GM19328 (cell line): Measurements from ENCODE around the gene RAD9A.

Experiments
- ATAC-seq: cut with Tn5 transposase; IDR thresholded peaks from one replicate; pipeline ENCODE4 v1.9.1; 2021; ENCODE audit warnings: mild to moderate bottlenecking, moderate library complexity; ENCODE audit not compliant: unreplicated experiment

Gene RAD9A

DNA sequence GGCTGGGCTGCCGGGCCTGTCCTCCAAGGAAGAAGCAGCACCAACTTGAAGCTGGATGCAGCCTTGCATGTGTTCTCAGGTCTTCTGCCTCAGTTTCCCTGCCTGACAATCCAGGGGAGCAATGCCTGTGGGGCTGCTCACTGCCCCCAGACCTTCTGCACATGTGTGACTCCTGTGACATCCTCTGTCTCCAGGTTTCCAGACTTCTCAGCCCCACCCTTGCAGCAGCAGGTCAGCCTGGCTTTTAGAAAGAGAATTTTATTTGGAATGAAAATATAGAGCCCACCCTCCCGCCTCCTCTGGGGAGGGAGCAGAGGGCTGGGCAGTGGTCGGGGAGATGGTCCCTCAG is 46.0 kb downstream of the RAD9A start:
- no peak for ATAC-seq

DNA sequence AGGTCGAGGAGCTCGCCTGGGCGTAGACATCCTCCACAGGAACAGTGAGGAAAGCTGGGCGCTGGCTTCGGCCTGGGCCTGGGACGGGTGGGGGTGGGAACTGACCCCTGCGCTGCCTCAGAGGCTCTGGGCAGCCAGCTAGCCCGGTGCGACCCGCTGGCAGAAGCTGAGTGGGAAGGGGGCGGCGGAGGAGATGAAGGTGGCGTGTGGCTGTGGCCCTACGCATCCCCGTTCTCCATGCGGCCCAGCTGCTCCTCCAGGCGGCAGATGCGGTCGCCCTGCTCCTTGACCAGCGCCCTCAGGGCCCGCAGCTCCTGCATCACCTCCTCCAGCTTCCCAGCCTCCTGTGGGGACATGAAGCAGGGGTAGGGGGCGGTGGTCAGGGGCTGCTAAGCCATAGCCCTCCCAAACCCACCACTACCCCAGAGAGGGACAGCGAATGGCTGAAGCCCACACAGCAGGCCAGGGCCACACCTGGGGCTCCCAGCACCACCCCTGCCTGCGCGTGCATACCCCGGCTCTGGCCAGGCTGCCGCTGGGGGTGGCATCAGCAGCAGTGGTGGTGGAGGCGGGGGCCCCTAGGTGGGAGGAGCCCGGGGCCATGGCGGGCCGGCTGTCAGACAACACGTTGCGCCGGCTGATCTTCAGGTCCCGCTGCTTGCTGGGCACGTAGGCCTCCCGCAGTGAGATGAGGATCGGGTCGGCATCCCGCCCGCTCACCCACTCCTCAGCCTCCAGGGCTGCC is 46.5 kb downstream of the RAD9A start:
- no peak for ATAC-seq

DNA sequence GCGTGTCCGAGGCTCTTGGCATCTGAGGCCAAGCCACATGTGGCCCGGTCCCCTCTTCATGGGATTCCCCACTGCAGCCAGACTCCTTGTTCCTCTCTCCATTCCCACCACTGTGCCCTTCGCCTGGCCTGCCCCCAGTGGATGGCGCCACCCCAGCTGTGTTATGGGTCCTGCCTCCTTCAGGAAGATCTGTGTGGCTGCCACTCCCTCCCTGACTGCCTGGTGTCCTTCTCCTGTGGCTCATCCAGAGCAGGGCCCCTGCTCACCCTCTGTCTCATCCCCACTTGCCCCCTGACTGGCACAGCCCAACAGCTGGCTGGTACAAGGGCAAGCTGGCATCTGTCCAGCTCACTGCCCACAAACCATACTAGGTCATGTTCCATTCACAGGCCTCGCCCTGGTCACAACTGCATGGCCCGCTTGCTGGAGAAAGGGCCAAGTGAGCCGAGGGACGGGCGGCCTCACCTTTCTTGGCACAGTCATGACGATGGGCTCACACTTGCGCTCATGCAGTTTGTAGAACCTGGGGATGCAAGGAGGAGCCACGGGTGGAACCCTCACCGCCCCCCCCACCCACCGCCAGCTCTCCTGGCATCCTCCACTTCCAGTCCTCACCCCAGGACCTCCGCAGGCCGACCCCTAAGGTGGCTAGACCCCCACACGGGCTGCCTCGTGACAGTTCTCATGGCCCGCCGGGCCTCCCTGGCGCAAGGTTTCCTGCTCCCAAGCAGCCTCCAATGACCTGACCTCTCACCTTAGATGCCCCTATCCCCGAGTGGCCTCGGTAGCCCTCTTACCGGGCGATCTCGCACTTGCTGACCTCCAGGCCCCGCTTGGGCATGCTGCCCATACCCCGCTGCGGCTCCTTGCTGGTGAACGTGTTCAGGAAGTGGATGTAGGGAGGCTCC is 47.8 kb downstream of the RAD9A start:
- ATAC-seq = no peak

DNA sequence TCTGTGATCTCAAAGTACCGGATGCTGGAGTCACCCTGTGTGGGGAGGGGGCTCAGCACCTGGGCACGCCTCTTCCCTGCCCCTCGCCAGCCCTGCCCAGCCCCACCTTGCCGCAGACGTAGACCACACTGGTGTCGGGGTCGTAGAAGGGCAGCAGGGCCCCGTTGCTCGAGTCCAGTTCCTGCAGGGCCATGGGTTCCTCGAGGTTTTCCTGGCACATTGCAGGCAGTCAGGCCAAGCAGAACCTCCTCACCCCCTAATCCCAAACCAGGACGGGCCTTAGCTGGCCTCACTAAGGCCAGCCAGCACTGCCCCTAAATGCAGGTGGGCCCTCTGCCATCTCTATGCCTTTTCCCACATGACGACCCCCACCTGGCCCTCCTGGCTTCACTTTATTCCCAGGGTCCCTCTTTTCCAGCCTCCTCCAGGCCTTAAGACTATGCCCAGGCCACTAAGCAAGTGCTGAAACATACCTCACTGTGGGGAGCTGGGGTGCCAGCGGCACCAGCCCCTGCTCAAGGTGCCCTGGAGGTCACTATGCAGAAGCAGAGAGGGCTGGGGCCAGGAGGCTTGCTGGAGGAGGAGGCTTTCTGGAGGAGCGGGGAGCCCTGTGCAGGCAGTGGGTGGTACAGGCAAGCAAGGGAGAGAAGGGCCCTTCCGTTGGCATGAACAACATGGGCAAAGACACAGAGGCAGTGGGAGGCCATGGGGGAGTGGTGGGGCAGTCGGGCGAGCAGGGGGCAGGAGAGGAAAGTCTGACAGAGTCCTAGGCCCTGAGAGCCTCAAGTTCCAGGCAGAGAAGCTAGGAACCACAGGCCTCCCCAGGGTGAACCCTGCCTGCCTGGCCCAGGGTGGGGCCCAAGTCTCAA is 48.7 kb downstream of the RAD9A start:
- no peak for ATAC-seq

DNA sequence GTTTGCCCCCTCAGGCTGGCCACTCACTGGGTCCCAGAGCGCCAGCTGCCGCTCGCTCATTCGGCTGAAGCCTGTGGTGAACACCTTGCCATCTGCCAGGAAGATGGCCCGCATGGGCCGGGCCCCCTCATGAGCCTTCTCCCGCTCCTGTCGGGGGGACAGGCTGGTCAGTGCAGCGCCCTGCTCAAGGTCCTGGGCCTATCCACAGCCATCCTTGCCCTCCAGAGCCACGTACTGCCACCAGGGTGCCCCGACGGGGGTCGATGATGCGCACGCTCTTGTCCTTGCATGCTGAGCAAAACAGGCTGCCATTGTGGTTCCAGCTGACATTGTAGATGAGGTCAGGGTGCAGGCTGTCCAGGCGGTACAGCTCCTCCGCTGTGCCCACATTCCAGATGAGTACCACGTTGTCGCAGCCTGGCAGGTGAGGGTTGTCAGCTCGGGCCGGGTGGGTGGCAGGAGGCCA is 49.3 kb downstream of the RAD9A start:
- no peak for ATAC-seq

DNA sequence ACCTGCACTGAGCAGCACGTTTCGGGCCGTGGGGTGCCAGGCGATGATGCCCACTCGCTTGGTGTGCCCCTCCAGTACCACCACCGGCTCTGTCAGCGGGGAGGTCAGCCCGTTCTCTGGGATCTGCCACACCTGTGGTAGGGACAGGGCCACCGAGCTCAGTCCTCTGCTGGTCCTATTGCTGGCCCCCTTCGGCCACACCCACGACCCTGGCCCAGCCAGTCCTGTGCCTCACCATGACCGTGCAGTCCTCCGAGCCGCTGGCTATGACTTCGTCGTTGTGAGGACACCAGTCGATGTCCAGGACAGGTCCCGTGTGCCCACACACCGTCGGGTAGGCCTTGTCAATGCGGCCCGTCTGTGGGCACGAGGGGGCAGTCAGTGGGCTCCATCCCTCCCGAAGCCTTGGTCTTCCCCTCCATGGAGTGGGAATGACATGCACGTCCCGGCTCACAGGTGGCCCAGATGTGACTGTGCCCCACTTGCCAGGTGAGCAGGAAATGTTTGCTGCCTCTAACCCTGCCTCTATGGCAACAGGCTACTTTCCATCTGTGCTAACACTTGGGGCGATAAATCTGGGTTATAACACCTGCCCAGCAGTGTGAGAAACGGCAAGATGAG is 50.1 kb downstream of the RAD9A start:
- ATAC-seq = no peak

DNA sequence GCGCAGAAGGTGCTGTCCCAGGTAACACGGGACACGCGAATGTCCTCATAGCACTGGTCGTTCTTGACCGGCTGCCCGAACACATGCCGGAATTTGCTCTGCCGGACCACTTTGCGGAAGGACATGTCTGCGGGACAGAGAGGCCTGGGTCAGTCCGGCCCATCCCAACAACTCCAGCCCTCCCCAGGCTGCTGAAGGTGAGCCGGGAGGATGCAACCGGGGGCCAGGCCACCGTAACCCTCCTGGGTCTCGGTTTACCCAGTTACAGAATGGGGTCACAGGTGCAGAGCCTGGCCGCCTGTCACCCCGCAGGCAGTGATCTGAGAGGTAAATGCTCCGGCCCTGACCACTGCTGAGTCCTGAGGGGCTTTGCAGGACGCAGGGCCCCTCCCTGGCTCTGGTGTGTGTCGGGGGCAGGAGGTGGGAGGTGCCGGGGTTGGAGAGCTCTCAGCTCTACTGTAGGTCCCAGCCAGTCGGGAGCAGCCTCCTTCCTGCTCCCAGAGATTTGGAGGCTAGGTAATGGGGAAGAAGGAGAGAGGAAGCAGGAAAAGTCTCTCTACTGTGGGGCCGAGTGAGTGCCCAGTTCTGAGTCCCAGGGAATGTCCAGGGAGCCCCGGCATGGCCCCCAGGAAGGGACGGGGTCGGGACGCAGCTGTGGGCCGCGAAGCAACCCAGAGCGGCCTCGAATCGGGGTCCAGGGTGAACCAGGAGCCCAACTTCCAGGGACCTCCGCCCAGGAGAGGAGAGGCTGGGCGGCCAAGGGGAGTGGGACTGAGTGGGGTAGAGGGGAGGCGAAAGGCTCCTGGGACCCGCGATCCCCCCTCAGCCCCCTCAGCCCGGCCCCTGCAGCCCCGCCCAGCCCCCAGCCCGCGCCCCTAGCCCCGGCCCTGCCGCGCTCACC is 51.0 kb downstream of the RAD9A start:
- no peak for ATAC-seq

DNA sequence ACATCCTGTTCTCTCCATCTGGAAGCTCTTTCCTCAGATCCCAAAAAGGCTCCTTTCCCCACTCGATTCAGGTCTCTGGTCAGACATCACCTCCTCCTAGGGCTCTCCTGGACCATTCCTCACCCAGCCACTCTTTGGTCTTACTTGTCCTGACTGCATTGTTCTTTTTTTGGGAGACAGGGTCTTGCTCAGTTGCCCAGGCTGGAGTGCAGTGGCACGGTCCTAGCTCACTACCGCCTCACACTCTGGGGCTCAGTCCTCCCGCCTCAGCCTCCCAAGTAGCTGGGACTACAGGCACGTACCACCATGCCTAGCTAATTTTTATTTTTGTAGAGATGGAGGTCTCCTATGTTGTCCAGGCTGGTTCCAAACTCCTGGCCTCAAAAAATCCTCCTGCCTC is 53.7 kb downstream of the RAD9A start:
- ATAC-seq = no peak
